ENCODE data around the gene KAT8.
"Not testable (repeated sequence)": the region's sequence is repeated elsewhere in the genome, so short reads cannot be mapped to it uniquely, and the experiment has no call there.

KAT8 gene

GRCh38 chr16:31133046-31133501 lies 15.6 kb downstream of the KAT8 start:
- ATAC-seq, result no peak

GRCh38 chr16:31134091-31134571 lies 16.7 kb downstream of the KAT8 start:
- no peak for ATAC-seq

DNA sequence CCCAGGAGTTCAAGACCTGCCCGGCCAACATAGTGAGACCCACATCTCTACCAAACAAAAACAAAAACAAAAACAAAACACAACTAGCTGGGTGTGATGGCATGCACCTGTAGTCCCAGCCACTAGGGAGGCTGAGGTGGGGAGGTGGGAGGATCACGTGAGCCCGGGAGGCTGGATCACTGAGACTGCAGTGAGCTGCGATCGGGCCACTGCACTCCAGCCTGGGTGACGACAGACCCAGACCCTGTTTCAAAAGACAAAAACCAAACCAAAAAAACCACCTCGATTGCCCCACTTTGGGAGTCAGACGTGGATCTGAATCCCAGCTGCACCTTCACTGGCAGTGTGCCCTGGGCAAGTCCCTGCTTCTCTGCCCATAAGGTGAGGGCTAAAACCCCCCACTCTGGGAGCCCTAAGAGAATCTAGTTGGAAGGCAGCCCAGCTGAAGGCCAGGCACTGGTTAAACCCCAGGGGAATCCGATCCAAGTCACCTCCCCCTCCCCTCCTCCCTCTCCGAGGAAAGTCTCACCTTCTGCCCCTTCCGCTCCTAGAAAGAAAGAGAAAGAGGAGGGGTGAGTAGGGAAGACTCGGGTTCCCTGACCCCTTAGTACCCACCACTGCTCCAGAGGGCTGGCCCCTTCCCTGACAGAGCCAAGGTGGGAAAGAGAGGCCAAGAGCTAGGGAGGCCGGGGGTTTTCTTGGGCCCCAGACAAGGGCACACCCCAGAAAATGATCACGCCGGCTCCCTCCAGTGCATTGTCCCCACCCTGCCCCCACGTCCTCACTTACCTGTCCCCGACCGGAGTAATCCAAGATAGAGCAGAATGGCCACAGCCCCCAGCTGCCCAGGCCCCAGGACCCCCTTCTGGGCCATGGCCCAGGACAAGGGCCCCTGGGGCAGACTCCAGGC lies 17.4 kb downstream of the KAT8 start:
- no peak for ATAC-seq

DNA sequence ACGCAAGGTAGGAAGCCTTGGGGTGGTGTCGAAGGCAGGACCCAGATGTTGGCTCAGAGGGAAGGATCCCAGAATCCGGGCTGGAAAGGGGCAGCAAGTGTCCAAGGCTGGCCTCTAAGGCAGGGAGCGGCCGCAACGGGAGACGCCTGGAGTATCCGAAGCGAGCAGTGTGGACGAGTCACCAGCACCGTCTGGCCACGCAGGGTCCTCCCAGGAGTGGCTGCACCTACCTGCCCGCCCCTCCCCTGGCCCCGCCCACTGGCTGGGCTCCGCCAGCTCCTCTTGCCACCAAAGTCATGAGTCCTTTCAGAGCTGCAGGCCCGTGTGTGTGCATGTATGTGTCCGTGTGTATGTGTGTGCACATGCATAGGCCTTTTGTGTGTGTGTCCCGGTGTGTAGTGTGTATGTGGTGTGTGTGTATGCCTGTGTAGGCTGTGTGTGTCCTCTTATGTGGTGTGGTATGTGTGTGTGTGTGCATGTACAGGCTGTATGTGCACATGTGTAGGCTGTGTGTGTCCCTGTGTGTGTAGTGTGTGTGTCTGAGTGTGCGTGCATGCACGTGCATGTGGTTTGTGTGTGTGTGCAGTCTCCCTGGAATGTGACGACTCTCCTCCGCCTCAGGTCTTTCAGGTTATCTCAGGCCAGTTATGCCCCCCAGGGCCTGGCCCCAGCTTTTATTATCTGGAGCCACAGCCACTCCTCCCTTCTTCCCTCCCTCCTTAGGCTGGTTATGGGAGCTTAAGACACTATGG lies 18.2 kb downstream of the KAT8 start, which contains the start of gene PRSS8:
PRSS8 (minus strand) TSS at position 193 of the 752 bp plus-strand sequence. CDS start 229 bp downstream, outside the sequence.
- no peak for ATAC-seq

DNA sequence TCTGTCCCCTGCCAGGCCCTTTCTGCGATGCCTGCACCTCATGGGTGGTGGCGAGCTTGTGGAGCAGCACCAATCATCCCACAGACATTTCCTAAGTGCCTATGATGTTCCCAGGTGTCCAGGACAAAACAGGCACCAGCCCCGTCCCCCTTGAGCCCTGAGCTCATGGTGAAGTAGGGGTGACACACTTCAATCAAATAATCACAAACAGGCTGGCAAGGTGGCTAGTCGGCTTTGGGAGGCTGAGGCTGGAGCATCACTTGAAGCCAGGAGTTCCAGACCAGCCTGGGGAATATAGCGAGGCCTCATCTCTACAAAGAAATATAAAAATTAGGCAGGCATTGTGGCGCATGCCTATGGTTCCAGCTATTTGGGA lies 18.8 kb downstream of the KAT8 start:
- ATAC-seq, result no peak

DNA sequence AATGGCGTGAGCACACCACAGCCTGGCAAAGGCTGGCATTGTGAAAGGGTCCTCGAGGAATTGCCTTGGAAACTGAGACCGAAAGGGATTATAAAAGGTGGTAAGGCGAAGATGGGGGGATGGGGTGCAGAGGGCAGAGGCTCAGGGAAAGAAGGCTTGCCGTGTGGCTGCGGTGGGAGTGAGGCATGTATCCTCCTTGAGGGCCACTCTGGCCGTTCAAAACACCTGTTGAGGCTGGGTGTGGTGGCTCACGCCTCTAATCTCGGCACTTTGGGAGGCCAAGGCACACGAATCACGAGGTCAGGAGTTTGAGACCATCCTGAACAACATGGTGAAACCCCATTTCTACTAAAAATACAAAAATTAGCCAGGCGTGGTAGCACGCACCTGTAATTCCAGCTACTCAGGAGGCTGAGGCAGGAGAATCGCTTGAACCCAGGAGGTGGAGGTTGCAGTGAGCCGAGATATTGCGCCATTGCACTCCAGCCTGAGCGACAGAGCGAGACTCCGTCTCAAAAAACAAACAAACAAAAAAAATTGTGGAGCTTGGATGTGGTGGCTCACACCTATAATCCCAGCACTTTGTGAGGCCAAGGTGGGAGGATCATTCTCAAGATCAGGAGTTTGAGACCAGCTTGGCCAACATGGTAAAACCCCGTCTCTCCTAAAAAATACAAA lies 19.5 kb downstream of the KAT8 start:
- ATAC-seq, result not testable (repeated sequence)

DNA sequence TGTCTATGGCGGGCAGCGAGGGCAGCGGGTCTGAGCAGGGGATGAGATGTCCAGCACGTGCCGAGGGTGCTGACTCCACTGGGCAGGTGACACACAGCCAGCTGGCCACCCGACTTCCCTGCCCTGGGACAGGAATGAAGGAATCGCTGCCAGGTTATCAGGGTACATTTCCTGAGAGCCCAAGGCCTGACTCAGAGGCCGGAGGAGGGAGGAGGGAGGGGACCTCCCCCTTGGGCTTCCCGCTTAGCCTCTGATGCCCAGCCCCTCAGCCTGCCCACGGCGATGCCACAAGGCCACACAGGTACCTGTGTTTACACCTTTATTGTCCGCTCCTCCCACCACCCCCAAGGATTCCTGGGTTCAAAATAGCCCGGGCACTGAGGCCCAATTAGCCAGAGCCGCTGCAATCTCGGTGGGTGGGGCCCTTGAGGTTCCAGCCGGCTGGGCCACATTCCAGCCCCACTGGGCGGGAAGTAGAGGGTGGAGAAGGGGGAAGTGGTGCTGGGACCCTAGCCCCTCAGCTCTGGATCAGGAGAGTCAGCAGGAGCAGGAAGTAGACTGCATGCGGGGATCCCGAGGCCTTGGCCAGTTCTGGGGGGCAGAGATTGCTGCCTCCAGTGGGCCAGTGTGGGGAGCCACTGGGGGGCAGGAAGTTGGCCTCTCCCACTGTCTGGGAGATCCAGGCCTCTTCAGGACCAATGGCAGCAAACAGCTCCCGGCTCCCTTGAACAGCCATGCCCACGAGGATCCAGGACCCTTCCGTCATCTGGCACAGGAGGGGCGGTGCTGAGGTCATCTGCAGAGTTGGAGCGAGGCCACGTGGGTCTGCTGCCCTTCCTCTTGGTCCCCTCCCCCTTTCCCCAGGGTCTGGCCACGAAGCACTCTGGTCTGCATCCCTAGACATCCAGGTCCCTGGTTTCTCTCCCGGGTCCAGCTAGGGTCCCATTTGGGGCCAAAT lies 21.4 kb downstream of the KAT8 start:
- no peak for ATAC-seq

GRCh38 chr16:31141071-31141469 lies 23.6 kb downstream of the KAT8 start:
- not testable (repeated sequence) for ATAC-seq

- no peak for ATAC-seq
These were observed 24.1 kb downstream of the KAT8 start for GRCh38 chr16:31141489-31142108.

GRCh38 chr16:31142109-31143010 lies 24.9 kb downstream of the KAT8 start:
- ATAC-seq, result peak; percentile 87 to 88

DNA sequence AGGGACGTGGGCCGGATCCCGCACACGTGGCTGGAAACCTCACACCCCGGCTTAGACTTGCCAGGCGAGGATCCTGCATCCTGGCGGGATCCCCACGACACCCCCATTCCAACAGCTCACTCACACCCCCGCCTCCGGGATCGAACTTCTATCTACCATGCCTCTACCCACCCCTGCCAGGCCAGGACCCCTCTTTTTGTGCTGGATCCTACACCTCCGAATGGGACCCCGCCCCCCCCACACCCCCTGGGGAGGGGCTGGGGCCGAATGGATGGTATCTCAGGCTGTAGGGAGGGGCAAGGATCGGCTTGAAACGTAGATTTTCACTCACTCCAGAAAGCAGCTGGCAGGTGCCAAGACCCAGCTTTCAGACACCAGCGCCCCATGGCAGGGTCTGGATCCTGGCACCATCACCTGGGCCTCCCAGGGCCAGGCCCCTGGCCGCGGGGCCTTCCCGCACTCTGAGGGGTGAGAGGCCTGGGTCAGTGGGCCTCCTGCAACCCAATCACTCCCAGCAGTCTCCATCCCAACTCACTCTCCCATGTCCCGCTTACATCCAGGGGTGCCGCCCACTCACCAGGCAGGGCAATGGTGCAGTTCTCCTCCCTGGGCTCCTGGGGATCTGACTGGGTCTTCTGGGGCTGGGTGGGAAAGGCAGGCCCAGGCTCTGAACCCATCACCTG lies 25.7 kb downstream of the KAT8 start:
- no peak for ATAC-seq

- ATAC-seq, result no peak
These were observed 26.3 kb downstream of the KAT8 start for GRCh38 chr16:31143694-31144148.

- ATAC-seq, result not testable (repeated sequence)
These were observed 27.0 kb downstream of the KAT8 start for GRCh38 chr16:31144418-31144817.

GRCh38 chr16:31145398-31145990 lies 28.0 kb downstream of the KAT8 start:
- ATAC-seq, result no peak

DNA sequence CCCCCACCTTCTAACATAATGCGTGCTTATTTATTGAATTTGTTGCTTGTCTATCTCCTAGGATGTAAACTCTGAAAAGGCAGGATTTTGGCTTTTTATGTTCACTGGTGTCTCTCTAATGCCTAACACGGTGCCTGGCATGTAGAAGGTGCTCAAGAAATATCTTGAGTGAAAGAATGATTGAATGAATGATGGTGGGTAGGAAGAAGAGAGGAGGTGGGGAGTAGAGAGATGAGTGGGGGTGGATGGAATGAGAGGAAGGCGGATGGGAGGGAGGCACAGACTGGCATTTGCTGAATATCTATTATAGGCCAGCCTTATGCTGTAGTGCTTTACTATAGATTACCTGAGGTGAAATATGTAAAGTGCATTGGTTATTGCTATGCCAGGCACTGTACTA lies 30.1 kb downstream of the KAT8 start:
- ATAC-seq, result no peak

- ATAC-seq, result no peak
These were observed 30.8 kb downstream of the KAT8 start for GRCh38 chr16:31148281-31148728.

DNA sequence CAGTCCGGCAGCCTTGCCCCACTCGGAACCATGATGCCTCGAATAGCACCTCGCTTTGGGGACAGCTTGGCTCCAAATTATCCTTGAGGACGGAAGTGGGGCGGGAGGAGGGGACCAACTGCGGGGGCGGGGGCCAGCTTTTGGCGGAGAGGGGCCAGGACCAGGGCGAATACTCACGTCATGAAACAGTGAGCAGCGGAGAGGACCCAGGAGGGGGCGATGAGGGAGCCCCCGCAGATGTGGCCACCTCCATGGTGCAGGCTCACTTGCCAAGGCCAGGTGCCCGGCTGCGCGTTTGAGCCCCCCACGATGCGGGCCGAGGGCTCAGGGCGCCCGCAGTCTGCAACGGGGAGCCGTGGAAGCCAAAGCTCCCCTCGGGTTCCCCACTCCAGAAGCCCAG lies 31.4 kb downstream of the KAT8 start:
- ATAC-seq, result no peak

DNA sequence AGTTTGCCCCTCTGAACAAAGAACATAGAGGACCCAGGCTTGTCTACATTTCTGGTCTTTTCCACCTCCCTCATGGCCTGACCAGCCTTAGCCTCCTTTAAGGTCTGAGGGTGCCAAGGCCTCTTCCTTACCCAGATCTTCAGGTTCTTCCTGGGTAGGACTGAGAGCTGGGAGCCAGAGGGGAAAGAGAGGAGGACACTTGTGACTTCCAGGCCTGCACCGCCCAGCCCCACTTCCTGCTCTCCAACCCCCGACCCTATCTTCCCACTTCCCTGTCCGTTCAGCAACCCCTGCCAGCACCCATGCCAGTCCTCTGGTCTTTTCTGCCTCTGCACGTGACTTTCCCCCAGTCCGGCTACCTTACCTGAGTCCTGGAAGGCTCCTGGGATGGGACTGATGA lies 31.9 kb downstream of the KAT8 start:
- ATAC-seq, result no peak

All from activated CD4-positive, CD25-positive, alpha-beta regulatory T cell treated with anti-CD3 and anti-CD28 coated beads, Interleukin-2, amount 50 U/mL, for 24 hours (primary cell).